ENCODE measurements around the gene AOC2. TPM values are rescaled to one million over a fixed set of nuclear protein-coding genes. Genes with fewer than 3 reads are reported as not detected.
"Not testable (repeated sequence)": the region's sequence is repeated elsewhere in the genome, so short reads cannot be mapped to it uniquely, and the experiment has no call there.

The AOC2 gene
- polyA plus RNA-seq, 1 experiment: 0.43 TPM

DNA sequence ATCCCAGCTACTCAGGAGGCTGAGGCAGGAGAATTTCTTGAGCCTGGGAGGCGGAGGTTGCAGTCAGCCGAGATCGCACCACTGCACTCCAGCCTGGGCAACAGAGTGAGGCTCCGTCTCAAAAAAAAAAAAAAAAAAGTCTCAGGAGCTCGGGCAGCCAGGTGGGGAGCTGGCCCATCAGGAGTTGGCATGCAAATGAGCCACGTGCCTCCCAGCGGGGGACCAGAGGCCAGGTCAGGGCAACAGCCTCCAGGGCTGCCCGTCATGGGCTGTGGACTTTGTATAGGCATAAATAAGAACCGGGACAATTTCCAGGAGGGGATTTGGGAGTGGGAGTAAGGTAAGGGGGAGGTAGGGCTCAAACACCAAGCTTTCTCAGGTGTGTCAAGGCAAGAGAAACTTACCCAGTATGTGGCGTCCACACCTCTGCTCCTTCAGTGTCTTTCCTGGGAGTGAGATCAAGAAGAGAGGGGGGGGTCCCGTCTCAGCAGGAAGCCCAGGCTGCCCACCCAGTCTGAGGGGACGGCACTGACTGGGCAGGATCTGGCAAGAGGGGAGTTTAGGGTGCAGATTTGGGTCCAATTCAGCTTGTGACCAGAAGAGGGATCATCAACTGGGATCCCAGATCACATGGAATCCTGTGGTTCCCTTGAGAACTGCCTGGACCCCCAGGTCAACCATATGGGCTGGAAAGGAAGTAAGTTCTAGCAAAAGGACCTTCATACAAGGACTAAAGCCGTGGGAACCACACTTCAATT is 33.9 kb downstream of the AOC2 start:
- ChIA-PET CTCF (no interaction called here), POLR2A (no interaction called here)
- Histone ChIP-seq H3K36me3 (ENCODE audit: control insufficient read depth, insufficient read depth, low read length) (no peaks in the 10 kb centered on the region), H3K4me3 (ENCODE audit: low read depth, low read length) (no peak overlapping the region), H3K27me3 (ENCODE audit: control insufficient read depth, insufficient read depth, low read length) (peaks cover 13% of the 10 kb centered on the region; the same call in 1 of the 2 replicates)
- DNase-seq (ENCODE audit: low read depth): no peak
- TF ChIP-seq, protein P1, sequence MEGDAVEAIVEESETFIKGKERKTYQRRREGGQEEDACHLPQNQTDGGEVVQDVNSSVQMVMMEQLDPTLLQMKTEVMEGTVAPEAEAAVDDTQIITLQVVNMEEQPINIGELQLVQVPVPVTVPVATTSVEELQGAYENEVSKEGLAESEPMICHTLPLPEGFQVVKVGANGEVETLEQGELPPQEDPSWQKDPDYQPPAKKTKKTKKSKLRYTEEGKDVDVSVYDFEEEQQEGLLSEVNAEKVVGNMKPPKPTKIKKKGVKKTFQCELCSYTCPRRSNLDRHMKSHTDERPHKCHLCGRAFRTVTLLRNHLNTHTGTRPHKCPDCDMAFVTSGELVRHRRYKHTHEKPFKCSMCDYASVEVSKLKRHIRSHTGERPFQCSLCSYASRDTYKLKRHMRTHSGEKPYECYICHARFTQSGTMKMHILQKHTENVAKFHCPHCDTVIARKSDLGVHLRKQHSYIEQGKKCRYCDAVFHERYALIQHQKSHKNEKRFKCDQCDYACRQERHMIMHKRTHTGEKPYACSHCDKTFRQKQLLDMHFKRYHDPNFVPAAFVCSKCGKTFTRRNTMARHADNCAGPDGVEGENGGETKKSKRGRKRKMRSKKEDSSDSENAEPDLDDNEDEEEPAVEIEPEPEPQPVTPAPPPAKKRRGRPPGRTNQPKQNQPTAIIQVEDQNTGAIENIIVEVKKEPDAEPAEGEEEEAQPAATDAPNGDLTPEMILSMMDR (IDR thresholded peaks at IDR 0.05; ENCODE audit: insufficient read depth, low read depth, low read length): no peak

DNA sequence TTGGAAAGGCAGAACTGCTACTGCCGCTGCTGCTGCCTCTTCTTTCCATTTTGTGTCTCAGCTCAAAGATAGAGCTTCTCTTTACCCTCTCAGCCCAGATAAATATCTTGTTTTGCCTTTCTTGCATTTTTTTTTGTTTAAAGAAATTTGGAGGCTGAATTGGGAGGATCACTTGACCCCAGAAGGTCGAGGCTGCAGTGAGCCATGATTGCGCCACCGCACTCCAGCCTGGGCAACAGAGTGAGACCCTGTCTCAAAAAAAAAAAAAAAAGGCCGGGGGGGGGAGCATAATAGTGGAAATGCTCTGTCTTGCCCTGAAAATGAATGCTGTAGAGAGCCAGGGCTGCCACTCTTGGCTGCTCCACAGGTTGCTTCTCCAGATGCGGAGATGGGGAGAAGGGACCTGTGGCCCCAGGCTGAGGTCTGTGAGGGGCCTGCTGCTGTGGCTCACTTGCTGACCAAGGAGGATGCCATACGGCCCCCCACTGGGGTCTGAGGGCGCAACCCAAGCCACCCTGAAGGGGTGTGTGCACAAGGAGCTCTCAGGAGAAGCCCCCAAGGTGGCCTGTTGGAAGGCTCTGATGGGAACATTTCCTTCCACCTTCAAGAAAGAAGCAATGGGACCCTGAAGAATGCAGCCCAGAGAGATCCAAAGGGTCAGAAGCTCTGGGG is 34.7 kb downstream of the AOC2 start:
- Histone ChIP-seq H3K4me3 (ENCODE audit: low read depth, low read length) (no peak overlapping the region), H3K27me3 (ENCODE audit: control insufficient read depth, insufficient read depth, low read length) (peaks cover 12% of the 10 kb centered on the region; the same call in 1 of the 2 replicates), H3K36me3 (ENCODE audit: control insufficient read depth, insufficient read depth, low read length) (no peaks in the 10 kb centered on the region)
- ChIA-PET CTCF (interaction anchor here (0.9 kb wide), 1 partner anchor 10 kb away, joined by 3 read pairs; no protein-coding TSS in a partner anchor), POLR2A (no interaction called here)
- TF ChIP-seq, protein P1 (IDR thresholded peaks at IDR 0.05; ENCODE audit: insufficient read depth, low read depth, low read length): no peak
- no peak for DNase-seq (ENCODE audit: low read depth)

DNA sequence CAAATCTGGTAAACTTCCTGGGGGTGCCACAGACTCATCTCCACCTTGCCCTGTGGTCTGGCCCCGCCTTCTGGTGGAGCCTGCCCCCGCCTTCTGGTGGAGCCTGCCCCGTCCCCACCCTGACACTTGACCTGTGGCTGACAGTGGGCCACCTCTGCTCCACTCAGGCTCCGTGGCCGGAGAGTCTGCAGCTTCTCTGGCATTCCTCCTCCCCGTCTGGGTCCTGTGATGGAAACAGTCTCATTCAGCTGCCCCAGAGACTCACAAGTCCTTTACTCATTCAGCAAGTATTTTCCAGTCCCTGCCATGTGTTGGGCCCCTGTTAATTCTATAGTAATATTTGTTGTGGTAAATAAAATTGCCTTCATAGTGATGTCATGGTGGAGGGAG is 35.2 kb downstream of the AOC2 start:
- ChIA-PET CTCF (interaction anchor here (0.9 kb wide), 1 partner anchor 9 kb away, joined by 3 read pairs; no protein-coding TSS in a partner anchor), POLR2A (no interaction called here)
- TF ChIP-seq, protein P1 (IDR thresholded peaks at IDR 0.05; ENCODE audit: insufficient read depth, low read depth, low read length): no peak
- no peaks in the 10 kb centered on the region for H3K36me3 ChIP-seq (ENCODE audit: control insufficient read depth, insufficient read depth, low read length)
- H3K4me3 ChIP-seq (ENCODE audit: low read depth, low read length): no peak overlapping the region
- no peak for DNase-seq (ENCODE audit: low read depth)
- peaks cover 12% of the 10 kb centered on the region; the same call in 1 of the 2 replicates for H3K27me3 ChIP-seq (ENCODE audit: control insufficient read depth, insufficient read depth, low read length)

DNA sequence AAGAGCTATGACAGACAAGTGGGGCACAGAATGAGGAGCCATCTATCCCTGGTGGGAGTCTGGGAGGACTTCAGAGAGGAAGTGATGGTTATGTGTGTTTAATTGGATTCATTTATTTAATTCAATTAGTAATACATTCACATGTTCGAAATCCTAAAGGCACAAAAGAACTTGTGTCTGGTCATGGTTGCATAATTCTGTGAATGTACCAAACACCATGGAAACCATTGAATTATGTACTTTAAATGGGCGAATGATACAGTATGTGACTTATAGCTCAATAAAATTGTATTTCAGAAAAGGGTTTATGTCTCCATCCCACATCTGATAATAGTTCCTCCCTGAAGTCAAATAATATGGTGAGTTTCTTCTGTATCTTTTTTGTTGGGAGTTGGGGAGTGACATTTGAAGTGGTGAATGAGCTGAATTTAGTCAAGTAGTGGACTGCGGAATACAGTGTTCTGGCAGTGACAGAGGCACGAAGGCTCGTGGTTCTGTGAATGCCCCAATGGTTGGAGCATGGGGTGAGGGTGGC is 36.5 kb downstream of the AOC2 start:
- no peak overlapping the region for H3K4me3 ChIP-seq (ENCODE audit: low read depth, low read length)
- TF ChIP-seq, protein P1 (IDR thresholded peaks at IDR 0.05; ENCODE audit: insufficient read depth, low read depth, low read length): no peak
- no peaks in the 10 kb centered on the region for H3K36me3 ChIP-seq (ENCODE audit: control insufficient read depth, insufficient read depth, low read length)
- ChIA-PET POLR2A (no interaction called here), CTCF (interaction anchor here (1.1 kb wide), 1 partner anchor 48 kb away, joined by 3 read pairs; no protein-coding TSS in a partner anchor)
- H3K27me3 ChIP-seq (ENCODE audit: control insufficient read depth, insufficient read depth, low read length): peaks cover 14% of the 10 kb centered on the region; the same call in 1 of the 2 replicates
- no peak for DNase-seq (ENCODE audit: low read depth)

DNA sequence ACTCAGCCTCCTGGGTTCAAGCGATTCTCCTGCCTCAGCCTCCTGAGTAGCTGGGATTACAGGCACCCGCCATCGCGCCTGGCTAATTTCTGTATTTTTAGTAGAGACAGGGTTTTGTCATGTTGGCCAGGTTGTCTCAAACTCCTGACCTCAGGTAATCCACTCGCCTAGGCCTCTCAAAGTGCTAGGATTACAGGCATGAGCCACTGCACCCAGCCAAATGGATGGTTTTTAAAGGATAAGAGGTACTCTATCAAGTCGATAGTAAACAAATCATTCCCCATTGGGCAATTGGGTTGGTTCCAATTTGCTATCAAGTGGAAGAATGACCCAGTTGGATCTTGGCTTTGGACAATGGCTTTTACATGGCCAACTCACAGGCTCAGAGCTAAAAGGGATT is 37.3 kb downstream of the AOC2 start:
- H3K36me3 ChIP-seq (ENCODE audit: control insufficient read depth, insufficient read depth, low read length); POLR2A ChIA-PET; DNase-seq (ENCODE audit: low read depth); H3K4me3 ChIP-seq (ENCODE audit: low read depth, low read length); CTCF ChIA-PET: not testable (repeated sequence)
- H3K27me3 ChIP-seq (ENCODE audit: control insufficient read depth, insufficient read depth, low read length): peaks cover 14% of the 10 kb centered on the region; the same call in 1 of the 2 replicates
